Measurements from ENCODE around the gene IMPG1. TPM values are rescaled to one million over a fixed set of nuclear protein-coding genes. Genes with fewer than 3 reads are reported as not detected.

The IMPG1 gene
- total RNA-seq, 6 experiments from 2014 or later = not detected

DNA sequence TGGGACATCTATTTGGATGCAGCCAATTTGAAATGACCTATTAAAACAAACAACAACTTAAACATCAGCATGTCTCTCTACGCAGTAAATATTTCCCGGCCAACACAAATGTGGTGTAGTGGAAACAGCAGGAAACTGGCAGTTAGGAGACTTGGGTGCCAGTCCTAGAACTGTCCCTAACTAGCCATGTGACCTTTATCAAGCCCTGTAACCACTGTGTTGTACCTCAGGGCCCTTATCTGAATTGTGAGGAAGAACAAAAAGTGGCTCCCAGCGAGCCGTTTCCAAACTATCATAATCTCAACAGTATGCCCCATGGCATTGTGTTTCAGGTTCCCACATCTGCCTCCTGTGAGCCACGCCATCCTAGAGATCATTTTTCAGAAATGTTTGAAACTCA, 124.5 kb downstream of the IMPG1 start:
- no peak for ATAC-seq
- Histone ChIP-seq H3K27ac (no peak overlapping the region), H3K27me3 (no peaks in the 10 kb centered on the region), H3K4me3 (no peak overlapping the region), H3K36me3 (no peaks in the 10 kb centered on the region), H3K9me3 (no peaks in the 10 kb centered on the region), H3K4me1 (no peaks in the 10 kb centered on the region)
- no peak for DNase-seq
- intact Hi-C loops (cut with DNase I) = no loop called here
- TF ChIP-seq, protein P1, sequence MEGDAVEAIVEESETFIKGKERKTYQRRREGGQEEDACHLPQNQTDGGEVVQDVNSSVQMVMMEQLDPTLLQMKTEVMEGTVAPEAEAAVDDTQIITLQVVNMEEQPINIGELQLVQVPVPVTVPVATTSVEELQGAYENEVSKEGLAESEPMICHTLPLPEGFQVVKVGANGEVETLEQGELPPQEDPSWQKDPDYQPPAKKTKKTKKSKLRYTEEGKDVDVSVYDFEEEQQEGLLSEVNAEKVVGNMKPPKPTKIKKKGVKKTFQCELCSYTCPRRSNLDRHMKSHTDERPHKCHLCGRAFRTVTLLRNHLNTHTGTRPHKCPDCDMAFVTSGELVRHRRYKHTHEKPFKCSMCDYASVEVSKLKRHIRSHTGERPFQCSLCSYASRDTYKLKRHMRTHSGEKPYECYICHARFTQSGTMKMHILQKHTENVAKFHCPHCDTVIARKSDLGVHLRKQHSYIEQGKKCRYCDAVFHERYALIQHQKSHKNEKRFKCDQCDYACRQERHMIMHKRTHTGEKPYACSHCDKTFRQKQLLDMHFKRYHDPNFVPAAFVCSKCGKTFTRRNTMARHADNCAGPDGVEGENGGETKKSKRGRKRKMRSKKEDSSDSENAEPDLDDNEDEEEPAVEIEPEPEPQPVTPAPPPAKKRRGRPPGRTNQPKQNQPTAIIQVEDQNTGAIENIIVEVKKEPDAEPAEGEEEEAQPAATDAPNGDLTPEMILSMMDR (IDR thresholded peaks at IDR 0.05) = no peak
- TF ChIP-seq POLR2A (IDR thresholded peaks at IDR 0.05) = no peak
- 85% methylated on average over 4 of the region's 5 CpGs for WGBS (ENCODE audit: insufficient coverage, low coverage, low lambda C conversion rate, missing lambda C conversion rate)

DNA sequence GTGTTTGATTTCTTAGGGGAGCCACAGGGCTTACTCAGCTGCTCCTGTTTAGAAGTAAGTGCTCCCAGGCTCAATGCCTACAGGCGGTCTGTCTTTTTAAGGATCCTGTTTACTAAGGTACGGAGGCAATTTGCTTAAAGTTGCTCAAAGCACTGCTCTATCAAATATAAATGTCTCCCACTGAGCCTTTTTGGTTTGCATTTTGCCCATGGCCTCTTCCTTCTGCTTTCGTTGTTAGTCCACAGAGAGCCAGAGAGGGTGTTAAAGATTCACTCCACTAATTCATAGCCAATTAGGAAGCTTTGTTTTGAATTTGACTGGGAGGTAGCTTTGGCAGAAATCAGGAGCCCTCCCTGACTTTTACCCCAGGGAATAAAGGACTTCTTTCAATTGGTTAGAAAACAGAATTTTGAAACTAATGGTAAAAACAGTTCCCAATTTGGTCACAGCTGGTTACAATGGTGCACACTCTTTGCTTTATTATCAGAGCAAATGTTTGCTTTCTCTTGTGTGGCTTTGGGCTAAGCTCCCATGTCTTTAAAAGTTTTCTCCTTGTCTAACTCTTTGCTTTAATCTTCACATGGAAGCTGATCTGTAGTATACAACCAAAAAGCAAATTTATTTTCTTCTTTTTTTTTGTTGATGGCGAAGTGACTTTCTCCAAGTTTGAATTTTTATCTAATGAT, 126.2 kb downstream of the IMPG1 start:
- H3K4me3 ChIP-seq = no peak overlapping the region
- H3K27ac ChIP-seq = no peak overlapping the region
- TF ChIP-seq, protein P1 (IDR thresholded peaks at IDR 0.05) = no peak
- TF ChIP-seq POLR2A (IDR thresholded peaks at IDR 0.05) = no peak
- 46% methylated on average over 4 of the region's 4 CpGs for WGBS (ENCODE audit: insufficient coverage, low coverage, low lambda C conversion rate, missing lambda C conversion rate)
- no peaks in the 10 kb centered on the region for H3K4me1 ChIP-seq
- no peak for ATAC-seq
- no peaks in the 10 kb centered on the region for H3K9me3 ChIP-seq
- H3K36me3 ChIP-seq = no peaks in the 10 kb centered on the region
- intact Hi-C loops (cut with DNase I) = no loop called here
- no peak for DNase-seq
- no peaks in the 10 kb centered on the region for H3K27me3 ChIP-seq

- DNase-seq (no peak), ATAC-seq (no peak)
- no peak overlapping the region for H3K27ac ChIP-seq
- no peaks in the 10 kb centered on the region for H3K4me1 ChIP-seq
- H3K36me3 ChIP-seq = no peaks in the 10 kb centered on the region
- H3K27me3 ChIP-seq = no peaks in the 10 kb centered on the region
- 75% methylated on average over 2 of the region's 2 CpGs for WGBS (ENCODE audit: insufficient coverage, low coverage, low lambda C conversion rate, missing lambda C conversion rate)
- no peaks in the 10 kb centered on the region for H3K9me3 ChIP-seq
- no peak overlapping the region for H3K4me3 ChIP-seq
- intact Hi-C loops (cut with DNase I) = no loop called here
- no peak for TF ChIP-seq POLR2A (IDR thresholded peaks at IDR 0.05)
- TF ChIP-seq, protein P1 (IDR thresholded peaks at IDR 0.05) = no peak
These were observed 129.1 kb downstream of the IMPG1 start for GRCh38 chr6:75943381-75943780.

GRCh38 chr6:75941509-75941908, 131.0 kb downstream of the IMPG1 start:
- Histone ChIP-seq H3K36me3 (no peaks in the 10 kb centered on the region), H3K4me1 (no peaks in the 10 kb centered on the region), H3K9me3 (no peaks in the 10 kb centered on the region), H3K27me3 (no peaks in the 10 kb centered on the region), H3K27ac (no peak overlapping the region), H3K4me3 (no peak overlapping the region)
- TF ChIP-seq, protein P1 (IDR thresholded peaks at IDR 0.05) = no peak
- no peak for TF ChIP-seq POLR2A (IDR thresholded peaks at IDR 0.05)
- WGBS (ENCODE audit: insufficient coverage, low coverage, low lambda C conversion rate, missing lambda C conversion rate) = 15% methylated on average over 1 of the region's 1 CpG
- DNase-seq (no peak), ATAC-seq (no peak)
- intact Hi-C loops (cut with DNase I) = no loop called here
